ENCODE results near the gene PCGF3. TPM values are rescaled to one million over a fixed set of nuclear protein-coding genes. Genes with fewer than 3 reads are reported as not detected.

PCGF3 gene, protein sequence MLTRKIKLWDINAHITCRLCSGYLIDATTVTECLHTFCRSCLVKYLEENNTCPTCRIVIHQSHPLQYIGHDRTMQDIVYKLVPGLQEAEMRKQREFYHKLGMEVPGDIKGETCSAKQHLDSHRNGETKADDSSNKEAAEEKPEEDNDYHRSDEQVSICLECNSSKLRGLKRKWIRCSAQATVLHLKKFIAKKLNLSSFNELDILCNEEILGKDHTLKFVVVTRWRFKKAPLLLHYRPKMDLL
- total RNA-seq = 30.9 and 35.1 TPM in 2 replicates

DNA sequence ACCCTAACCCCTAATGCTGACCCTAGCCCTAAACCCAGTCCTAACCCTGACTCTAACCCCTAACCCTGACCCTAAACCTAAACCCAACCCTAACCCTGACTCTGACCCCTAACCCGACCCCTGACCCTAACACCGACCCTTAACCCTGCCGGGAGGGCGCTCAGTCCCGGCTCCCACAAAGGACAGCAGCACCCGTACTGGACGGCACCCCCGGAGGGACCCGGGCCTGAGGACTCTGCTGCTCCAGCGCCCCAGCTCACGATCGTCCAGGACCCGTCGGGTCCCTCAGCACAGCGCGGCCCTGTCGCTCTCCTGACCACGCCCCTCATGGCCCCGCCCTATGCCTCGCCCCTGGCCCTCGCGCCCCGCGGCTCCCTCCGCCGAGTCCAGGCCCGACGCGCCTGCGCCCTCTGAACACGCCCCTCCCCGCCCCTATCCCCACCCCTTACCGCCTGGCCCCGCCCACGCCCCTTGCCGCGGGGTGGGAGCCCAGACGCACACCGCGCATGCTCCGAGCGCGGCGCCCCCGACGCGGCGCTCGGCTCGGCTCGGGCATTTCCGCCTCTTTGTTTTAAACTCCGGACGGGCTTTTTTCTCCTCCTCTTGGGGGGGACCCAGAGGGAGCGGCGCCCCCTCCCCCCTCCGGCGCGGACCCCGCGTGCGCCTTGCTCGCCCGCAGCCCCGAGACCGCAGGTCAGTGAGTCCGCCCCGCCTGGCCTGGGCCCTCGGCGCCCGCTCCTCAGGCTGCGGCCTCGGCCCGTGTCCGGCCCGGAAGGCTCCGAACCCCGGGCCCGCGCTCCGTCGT is at the start of gene PCGF3:
PCGF3 (plus strand) TSS at position 555 of the 805 bp plus-strand sequence. CDS start 27,849 bp downstream, outside the sequence.

DNA sequence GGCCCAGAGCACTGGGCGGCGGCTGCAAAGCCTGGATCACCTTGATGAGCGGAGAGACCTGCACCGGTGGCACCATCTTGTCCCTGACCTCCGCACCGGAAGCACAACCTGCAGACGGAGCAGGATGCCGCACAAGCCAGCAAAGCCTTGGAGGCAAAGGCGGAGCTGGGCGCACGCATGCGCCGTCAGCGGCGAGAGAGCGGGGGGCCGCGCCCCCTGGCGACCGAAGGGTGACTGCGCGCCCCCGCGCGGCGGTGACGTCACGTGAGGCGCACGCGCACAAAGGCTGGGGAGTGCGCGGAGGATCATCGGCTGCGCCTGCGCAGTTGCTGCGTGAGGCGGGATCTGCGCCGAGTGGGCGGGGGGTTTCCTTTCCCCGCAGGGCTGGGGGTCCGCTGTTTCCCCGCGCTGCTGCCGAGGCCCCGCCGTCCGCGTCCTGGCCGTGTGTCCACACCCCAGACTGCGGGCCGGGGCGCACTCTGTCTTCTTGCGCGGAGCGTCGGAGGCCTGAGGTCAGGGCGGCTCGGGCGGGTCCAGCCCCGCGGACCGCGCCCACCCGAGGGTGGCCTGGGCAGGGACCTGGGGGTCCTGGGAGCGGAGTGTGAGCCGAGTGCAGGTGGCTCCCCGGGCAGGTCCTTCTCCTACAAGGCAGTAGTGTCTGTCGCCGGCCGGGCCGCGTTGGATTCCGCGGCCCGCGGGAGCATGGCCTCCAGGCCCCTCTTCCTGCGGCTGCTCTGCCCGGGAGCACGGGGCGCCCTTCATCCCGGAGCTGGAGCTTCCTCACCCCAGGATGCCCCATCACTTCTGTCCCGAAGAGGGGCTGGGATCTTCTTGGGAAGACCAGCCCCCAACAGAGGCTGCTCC is 31.2 kb upstream of the PCGF3 start, which contains the start of the genes ATP5ME and MYL5:
ATP5ME (minus strand) TSS at position 105 of the 864 bp plus-strand sequence; CDS start at position 76, 29 bp downstream.
MYL5 (plus strand) TSS at position 371 of the 864 bp plus-strand sequence. CDS start 3,485 bp downstream, outside the sequence.

DNA sequence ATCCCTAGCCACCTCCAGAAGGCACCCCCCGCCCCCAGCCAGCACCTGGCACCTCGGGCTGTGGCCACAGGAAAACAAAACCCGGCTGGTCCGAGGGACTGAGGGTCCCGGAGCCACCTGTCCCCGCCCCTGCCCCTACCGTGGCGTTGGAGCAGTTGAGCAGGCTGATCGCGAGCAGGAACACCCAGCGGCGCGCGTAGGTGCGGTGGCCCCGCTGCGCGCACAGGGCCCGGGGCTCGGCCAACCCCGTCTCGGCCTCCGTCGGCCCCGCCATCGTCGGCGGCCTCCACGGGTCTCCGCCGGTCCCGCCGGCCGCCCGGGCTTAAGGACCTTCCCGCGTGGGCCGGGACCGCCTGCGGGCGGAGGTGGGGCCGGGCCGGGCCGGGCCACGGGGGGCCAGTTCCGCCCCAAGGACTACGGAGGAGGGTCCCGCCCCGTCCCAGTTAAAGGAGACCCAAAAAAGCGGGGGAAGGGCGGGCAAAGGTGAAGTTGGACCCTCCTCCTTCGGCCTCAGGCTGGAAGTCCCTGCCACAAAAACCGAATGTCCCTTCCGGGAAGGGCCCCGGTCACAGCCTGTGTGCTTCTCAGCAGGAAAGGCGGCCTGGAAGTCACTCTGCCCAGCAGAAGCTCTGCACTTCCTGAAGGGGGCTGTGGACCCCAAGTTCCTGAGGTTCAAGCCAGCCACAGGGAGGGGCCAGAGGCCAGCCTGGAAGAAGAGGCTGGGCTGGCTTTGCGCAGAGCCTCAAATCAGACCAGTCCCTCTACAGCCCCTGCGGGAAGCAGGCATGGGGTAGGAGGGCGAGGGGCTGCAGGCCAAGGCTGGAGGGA is 16.6 kb upstream of the PCGF3 start, which contains the start of gene SLC49A3:
SLC49A3 (minus strand) TSS at position 298 of the 828 bp plus-strand sequence; CDS start at position 274, 24 bp downstream.

Other genes starting within 250 kb of the PCGF3 start
- 12.2 and 16.9 TPM in 2 replicates for gene ZNF721, start 206.7 kb upstream of the PCGF3 start, total RNA-seq
- 27.6 and 28.8 TPM in 2 replicates for gene PIGG, start 206.6 kb upstream of the PCGF3 start, total RNA-seq
- not detected in 2 replicates for gene TMEM271, start 129.5 kb upstream of the PCGF3 start, total RNA-seq
- gene PDE6B, start 80.3 kb upstream of the PCGF3 start, total RNA-seq = not detected in 2 replicates
- 90.5 and 245 TPM in 2 replicates for gene ATP5ME, start 31.6 kb upstream of the PCGF3 start, total RNA-seq
- gene MYL5, start 31.3 kb upstream of the PCGF3 start, total RNA-seq = 4.4 and 8.5 TPM in 2 replicates
- gene SLC49A3, start 16.7 kb upstream of the PCGF3 start, total RNA-seq = 0.42 and 0.63 TPM in 2 replicates
- gene CPLX1, start 120.3 kb downstream of the PCGF3 start, total RNA-seq = 0.28 TPM in 1 of 2 replicates, not detected in the other
- 96.4 and 99.2 TPM in 2 replicates for gene GAK, start 226.5 kb downstream of the PCGF3 start, total RNA-seq
- 15.3 and 17.9 TPM in 2 replicates for gene TMEM175, start 226.6 kb downstream of the PCGF3 start, total RNA-seq

Data from airway epithelial cell (primary cell).